Mucosa of descending colon (tissue), 3 donors: ENCODE results near the gene ENPP6. TPM values are rescaled to one million over a fixed set of nuclear protein-coding genes. Genes with fewer than 3 reads are reported as not detected.
"Not testable (repeated sequence)": the region's sequence is repeated elsewhere in the genome, so short reads cannot be mapped to it uniquely, and the experiment has no call there.

Experiments
- ATAC-seq: fragments of 200-7000 bp; cut with Tn5 transposase; one replicate; pipeline ENCODE4 v1.9.1; 2020; ENCODE audit warnings: mild to moderate bottlenecking, moderate library complexity
- DNase-seq, 3 donors: peaks; one replicate each; pipeline ENCODE4 v3.0.0-alpha.2; 2020
- H3K36me3 ChIP-seq: fragments of 200-600 bp; one replicate; pipeline ENCODE4 v1.8.0; 2021; ENCODE audit warnings: low read depth, mild to moderate bottlenecking
- H3K4me1 ChIP-seq: fragments of 200-600 bp; one replicate; pipeline ENCODE4 v1.8.0; 2021; ENCODE audit warnings: low read depth, mild to moderate bottlenecking
- H3K4me3 ChIP-seq: fragments of 200-600 bp; one replicate; pipeline ENCODE4 v1.8.0; 2021; ENCODE audit warnings: mild to moderate bottlenecking
- H3K9me3 ChIP-seq: fragments of 200-600 bp; one replicate; pipeline ENCODE4 v1.8.0; 2021; ENCODE audit warnings: mild to moderate bottlenecking
- CTCF ChIP-seq: fragments of 200-600 bp; IDR thresholded peaks from one replicate; pipeline ENCODE4 v1.8.0; 2022; ENCODE audit warnings: antibody characterized with exemption, mild to moderate bottlenecking
- intact Hi-C, 2 donors: fragments of 100-400 bp; cut with DNase I in 1 of 2; cut with micrococcal nuclease in 1 of 2; formaldehyde crosslinking; loops; one replicate each; pipeline versions ENCODE4 v1.11.0 to v1.11.1; 2022; cut with DNase I, micrococcal nuclease
- total RNA-seq, 3 donors: library from RNA; stranded (reverse); fragmentation: NEBNext Ultra II Directional in 2 of 3; extraction: Animal tissue kit (Norgen Biotek cat#: 25700) in 2 of 3; gene quantifications; one replicate each; pipeline versions ENCODE4 v1.2.1 to v1.2.4, GENCODE V29; 2021 to 2023
- donor health status: DM: no; HTN: no; CAD: no; lungs with moderate emphysema.
- donor health status: DM: no; HTN: no; CAD: no.
- donor health status: DM: no; HTN: yes; CAD: no.

Gene ENPP6
- total RNA-seq, 3 donors from 2014 or later: 0.35 to 0.57 (median 0.43) TPM

GRCh38 chr4:184145596-184145995 is 72.1 kb downstream of the ENPP6 start:
- no peak for DNase-seq
- Histone ChIP-seq H3K9me3 (no peaks in the 10 kb centered on the region), H3K4me1 (peaks cover 7% of the 10 kb centered on the region), H3K36me3 (no peaks in the 10 kb centered on the region), H3K4me3 (no peak overlapping the region)
- TF ChIP-seq CTCF: no peak
- intact Hi-C loops: no loop called here
- no peak for ATAC-seq

GRCh38 chr4:184143770-184144564 is 73.7 kb downstream of the ENPP6 start:
- no peaks in the 10 kb centered on the region for H3K9me3 ChIP-seq
- no peak overlapping the region for H3K4me3 ChIP-seq
- no peak for DNase-seq
- intact Hi-C loops: no loop called here
- no peaks in the 10 kb centered on the region for H3K4me1 ChIP-seq
- no peak for TF ChIP-seq CTCF
- H3K36me3 ChIP-seq: no peaks in the 10 kb centered on the region
- no peak for ATAC-seq

- H3K36me3 ChIP-seq: no peaks in the 10 kb centered on the region
- peaks cover 3% of the 10 kb centered on the region for H3K9me3 ChIP-seq
- H3K4me3 ChIP-seq: no peak overlapping the region
- H3K4me1 ChIP-seq: no peaks in the 10 kb centered on the region
- DNase-seq (no peak), ATAC-seq (no peak)
- TF ChIP-seq CTCF: no peak
- intact Hi-C loops: no loop called here
Observed at GRCh38 chr4:184142121-184143000, 75.3 kb downstream of the ENPP6 start.

- H3K9me3 ChIP-seq: peaks cover 16% of the 10 kb centered on the region
- H3K4me3 ChIP-seq, ATAC-seq, DNase-seq, H3K36me3 ChIP-seq, intact Hi-C loops, H3K4me1 ChIP-seq: not testable (repeated sequence)
Observed at GRCh38 chr4:184140901-184141300, 76.8 kb downstream of the ENPP6 start.

GRCh38 chr4:184136525-184136924 is 81.1 kb downstream of the ENPP6 start:
- Histone ChIP-seq H3K4me1 (no peaks in the 10 kb centered on the region), H3K4me3 (no peak overlapping the region), H3K9me3 (peaks cover 20% of the 10 kb centered on the region), H3K36me3 (no peaks in the 10 kb centered on the region)
- ATAC-seq (no peak), DNase-seq (no peak)
- intact Hi-C loops: no loop called here
- TF ChIP-seq CTCF: no peak

GRCh38 chr4:184126800-184127199 is 90.9 kb downstream of the ENPP6 start:
- no peak for TF ChIP-seq CTCF
- Histone ChIP-seq H3K36me3 (no peaks in the 10 kb centered on the region), H3K9me3 (no peaks in the 10 kb centered on the region), H3K4me3 (no peak overlapping the region), H3K4me1 (no peaks in the 10 kb centered on the region)
- ATAC-seq: no peak
- DNase-seq: no peak
- intact Hi-C loops: no loop called here
